GM19395 (cell line): ENCODE data around the gene LMBRD2.

Experiments
- ATAC-seq: cut with Tn5 transposase; IDR thresholded peaks from one replicate; pipeline ENCODE4 v1.9.1; 2021; ENCODE audit warnings: mild to moderate bottlenecking, moderate library complexity; ENCODE audit not compliant: unreplicated experiment

LMBRD2 gene

DNA sequence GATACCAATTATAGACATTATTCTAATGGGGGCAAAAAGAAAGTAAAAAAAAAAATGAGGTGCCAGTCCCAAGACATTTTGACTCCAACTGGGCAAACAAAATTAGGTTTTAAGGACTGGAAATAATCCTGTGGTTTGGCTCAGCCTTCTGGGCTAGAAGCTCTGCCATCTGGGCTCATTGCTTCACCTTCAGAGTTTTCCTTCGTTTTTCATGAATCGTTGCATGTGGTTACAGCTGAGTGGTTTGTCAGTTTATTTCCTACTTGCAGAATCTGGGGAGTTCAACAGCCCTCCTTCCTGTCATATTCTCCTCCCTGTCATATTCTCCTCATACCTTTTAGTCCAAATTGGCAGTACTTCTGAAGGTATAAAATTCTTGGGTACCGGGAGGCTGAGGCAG is 97.0 kb downstream of the LMBRD2 start:
- no peak for ATAC-seq

DNA sequence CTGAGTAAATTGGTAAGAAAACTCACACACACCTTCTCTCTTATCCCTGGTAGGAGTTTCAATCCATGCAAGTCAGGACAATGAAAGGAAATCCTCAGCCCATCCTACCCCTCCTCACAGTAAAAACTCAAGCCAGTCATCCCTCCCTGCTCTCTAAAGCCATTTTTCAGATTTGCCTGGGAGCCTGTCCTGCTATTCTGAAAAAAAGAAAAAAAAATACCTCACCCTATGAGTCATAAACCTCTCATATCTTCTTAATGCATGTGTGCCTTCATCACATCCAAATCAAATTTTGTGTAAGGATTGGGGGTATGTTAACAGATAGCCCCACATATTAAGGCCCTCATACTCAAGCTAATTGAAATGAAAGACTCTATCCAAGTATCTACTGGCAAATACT is 99.1 kb downstream of the LMBRD2 start:
- ATAC-seq = no peak

DNA sequence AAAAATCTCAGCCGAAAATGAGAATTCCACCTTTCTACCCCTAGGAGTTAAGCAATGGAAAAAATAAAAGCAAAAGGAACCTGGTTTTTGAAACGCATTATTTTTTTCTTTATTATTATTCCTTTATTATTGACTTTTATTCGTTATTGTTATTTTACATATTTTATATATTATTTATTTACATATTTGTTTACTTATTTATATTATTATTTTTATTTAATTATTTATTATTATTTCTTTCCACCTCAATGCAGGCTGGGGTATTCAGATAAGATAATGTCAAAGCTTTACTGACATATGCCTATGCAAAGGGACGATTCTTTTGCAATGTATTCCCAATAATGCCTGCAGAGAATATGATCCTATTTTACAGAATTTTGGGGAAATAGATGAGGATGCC is 101.7 kb downstream of the LMBRD2 start:
- no peak for ATAC-seq
